BLaER1 treated with 17β-estradiol and CSF1 and Interleukin-3, amounts not matched to agents 10 nM and 100 nM (cell line): Measurements from ENCODE around the gene SLC2A1.

Experiments used
- H3K27ac ChIP-seq, 11 experiments: shearing (Covaris generic); formaldehyde crosslinking; 2 replicates each; pipeline ENCODE4 v1.8.1; 2022
- H3K27me3 ChIP-seq, 11 experiments: shearing (Covaris generic); formaldehyde crosslinking; 2 replicates each; pipeline ENCODE4 v1.8.1; 2022
- H3K36me3 ChIP-seq, 11 experiments: shearing (Covaris generic); formaldehyde crosslinking; 2 replicates each; pipeline ENCODE4 v1.8.1; 2022
- H3K4me1 ChIP-seq, 10 experiments: shearing (Covaris generic); formaldehyde crosslinking; 2 replicates each; pipeline ENCODE4 v1.8.1; 2022
- H3K4me2 ChIP-seq, 11 experiments: shearing (Covaris generic); formaldehyde crosslinking; 2 replicates each; pipeline ENCODE4 v1.8.1; 2022
- H3K4me3 ChIP-seq, 10 experiments: shearing (Covaris generic); formaldehyde crosslinking; 2 replicates each; pipeline ENCODE4 v1.8.1; 2022
- H3K9ac ChIP-seq, 11 experiments: shearing (Covaris generic); formaldehyde crosslinking; 2 replicates each; pipeline ENCODE4 v1.8.1; 2022
- H3K9me3 ChIP-seq, 11 experiments: shearing (Covaris generic); formaldehyde crosslinking; replicated peaks in 1 of 11; 2 replicates each; pipeline ENCODE4 v1.8.1; 2022
- H4K20me1 ChIP-seq, 11 experiments: shearing (Covaris generic); formaldehyde crosslinking; 2 replicates each; pipeline ENCODE4 v1.8.1; 2022
- Cebpa-rat ChIP-seq, 11 experiments: shearing (Covaris generic); IDR thresholded peaks; 2 replicates each; pipeline ENCODE4 v1.8.1; 2022

Gene SLC2A1

GRCh38 chr1:42958488-42959319 is at the start of gene SLC2A1:
Gene SLC2A1 (minus strand): TSS chr1:42958868. CDS start chr1:42958651, 217 bp downstream.
- H3K9me3 ChIP-seq = no peaks in the 10 kb centered on the region
- TF ChIP-seq Cebpa-rat (IDR thresholded peaks at IDR 0.05) = no peak
- H4K20me1 ChIP-seq = peaks cover 21 to 49% (median 43%) of the 10 kb centered on the region in 11 experiments; a peak in 21 of 22 replicates
- H3K4me1 ChIP-seq = peaks cover 50 to 66% (median 55%) of the 10 kb centered on the region in 10 experiments
- H3K4me2 ChIP-seq = peak within 1 kb of the TSS; percentile 92 to 99 (median 96)
- H3K36me3 ChIP-seq = peaks cover 0 to 28% (median 14%) of the 10 kb centered on the region in 11 experiments; a peak in 12 of 22 replicates
- H3K9ac ChIP-seq = peak within 1 kb of the TSS; percentile 90 to 98 (median 95)
- H3K4me3 ChIP-seq = peak within 1 kb of the TSS; percentile 83 to 98 (median 96)
- H3K27me3 ChIP-seq = peaks cover 0 to 7% (median 0%) of the 10 kb centered on the region in 11 experiments; a peak in 1 of 22 replicates
- H3K27ac ChIP-seq = peak within 1 kb of the TSS; percentile 69 to 98 (median 93)

- Histone ChIP-seq H3K27me3 (no peaks in the 10 kb centered on the region), H3K4me2 (no peak overlapping the region), H3K27ac (no peak overlapping the region), H3K9ac (no peak overlapping the region), H3K9me3 (no peaks in the 10 kb centered on the region), H3K4me1 (peaks cover 0 to 15% (median 10%) of the 10 kb centered on the region in 10 experiments; a peak in 12 of 20 replicates), H3K36me3 (no peaks in the 10 kb centered on the region), H4K20me1 (no peaks in the 10 kb centered on the region), H3K4me3 (no peak overlapping the region)
- TF ChIP-seq Cebpa-rat (IDR thresholded peaks at IDR 0.05) = no peak
These were observed 48.9 kb upstream of the SLC2A1 start for GRCh38 chr1:43007377-43008114.

GRCh38 chr1:43005460-43006361 is 47.0 kb upstream of the SLC2A1 start:
- no peaks in the 10 kb centered on the region for H4K20me1 ChIP-seq
- H3K27ac ChIP-seq = no peak overlapping the region
- no peaks in the 10 kb centered on the region for H3K36me3 ChIP-seq
- H3K4me2 ChIP-seq = no peak overlapping the region
- peaks cover 0 to 15% (median 10%) of the 10 kb centered on the region in 10 experiments; a peak in 12 of 20 replicates for H3K4me1 ChIP-seq
- TF ChIP-seq Cebpa-rat (IDR thresholded peaks at IDR 0.05) = no peak
- H3K9me3 ChIP-seq = no peaks in the 10 kb centered on the region
- H3K27me3 ChIP-seq = no peaks in the 10 kb centered on the region
- H3K9ac ChIP-seq = no peak overlapping the region
- no peak overlapping the region for H3K4me3 ChIP-seq

- peaks cover 0 to 15% (median 10%) of the 10 kb centered on the region in 10 experiments; a peak in 12 of 20 replicates for H3K4me1 ChIP-seq
- no peak overlapping the region for H3K9ac ChIP-seq
- H3K9me3 ChIP-seq = no peaks in the 10 kb centered on the region
- H4K20me1 ChIP-seq = no peaks in the 10 kb centered on the region
- H3K36me3 ChIP-seq = no peaks in the 10 kb centered on the region
- TF ChIP-seq Cebpa-rat (IDR thresholded peaks at IDR 0.05) = no peak
- H3K4me3 ChIP-seq = no peak overlapping the region
- H3K27me3 ChIP-seq = no peaks in the 10 kb centered on the region
- H3K4me2 ChIP-seq = no peak overlapping the region
- no peak overlapping the region for H3K27ac ChIP-seq
These were observed 46.2 kb upstream of the SLC2A1 start for GRCh38 chr1:43004587-43005459.

GRCh38 chr1:43002766-43003165 is 44.1 kb upstream of the SLC2A1 start:
- no peak overlapping the region for H3K27ac ChIP-seq
- H3K4me2 ChIP-seq = no peak overlapping the region
- no peak overlapping the region for H3K4me3 ChIP-seq
- no peak for TF ChIP-seq Cebpa-rat (IDR thresholded peaks at IDR 0.05)
- no peak overlapping the region for H3K9ac ChIP-seq
- H3K4me1 ChIP-seq = 0 out of 20 replicates have a peak, but pooled peaks cover 0 to 4% (median 0%) of the 10 kb centered on the region in 10 experiments
- H3K9me3 ChIP-seq = no peaks in the 10 kb centered on the region
- H3K36me3 ChIP-seq = no peaks in the 10 kb centered on the region
- no peaks in the 10 kb centered on the region for H4K20me1 ChIP-seq
- H3K27me3 ChIP-seq = no peaks in the 10 kb centered on the region

- Histone ChIP-seq H3K27me3 (no peaks in the 10 kb centered on the region), H3K27ac (no peak overlapping the region), H3K9ac (no peak overlapping the region), H4K20me1 (no peaks in the 10 kb centered on the region), H3K4me3 (no peak overlapping the region), H3K4me1 (0 out of 20 replicates have a peak, but pooled peaks cover 0 to 4% (median 0%) of the 10 kb centered on the region in 10 experiments), H3K36me3 (no peaks in the 10 kb centered on the region), H3K9me3 (no peaks in the 10 kb centered on the region), H3K4me2 (no peak overlapping the region)
- TF ChIP-seq Cebpa-rat (IDR thresholded peaks at IDR 0.05) = no peak
These were observed 43.4 kb upstream of the SLC2A1 start for GRCh38 chr1:43002116-43002515.

GRCh38 chr1:43001434-43001833 is 42.8 kb upstream of the SLC2A1 start:
- Histone ChIP-seq H4K20me1 (no peaks in the 10 kb centered on the region), H3K27ac (no peak overlapping the region), H3K4me2 (no peak overlapping the region), H3K4me1 (0 out of 20 replicates have a peak, but pooled peaks cover 0 to 4% (median 0%) of the 10 kb centered on the region in 10 experiments), H3K27me3 (no peaks in the 10 kb centered on the region), H3K36me3 (no peaks in the 10 kb centered on the region), H3K4me3 (no peak overlapping the region), H3K9me3 (no peaks in the 10 kb centered on the region), H3K9ac (no peak overlapping the region)
- no peak for TF ChIP-seq Cebpa-rat (IDR thresholded peaks at IDR 0.05)

GRCh38 chr1:43000271-43000670 is 41.6 kb upstream of the SLC2A1 start:
- H3K9me3 ChIP-seq = no peaks in the 10 kb centered on the region
- no peaks in the 10 kb centered on the region for H3K36me3 ChIP-seq
- H3K27me3 ChIP-seq = no peaks in the 10 kb centered on the region
- no peak for TF ChIP-seq Cebpa-rat (IDR thresholded peaks at IDR 0.05)
- no peaks in the 10 kb centered on the region for H4K20me1 ChIP-seq
- no peak overlapping the region for H3K4me2 ChIP-seq
- H3K4me3 ChIP-seq = no peak overlapping the region
- no peak overlapping the region for H3K9ac ChIP-seq
- H3K27ac ChIP-seq = no peak overlapping the region
- H3K4me1 ChIP-seq = 0 out of 20 replicates have a peak, but pooled peaks cover 0 to under 1% (median 0%) of the 10 kb centered on the region in 10 experiments
